ENCODE measurements around the gene STUB1. TPM values are rescaled to one million over a fixed set of nuclear protein-coding genes. Genes with fewer than 3 reads are reported as not detected.

Gene STUB1
- total and polyA plus RNA-seq, 2 donors (not counting 3 experiments of a cell fraction or from before 2014, with no cell fraction given) = 107 to 147 TPM

DNA sequence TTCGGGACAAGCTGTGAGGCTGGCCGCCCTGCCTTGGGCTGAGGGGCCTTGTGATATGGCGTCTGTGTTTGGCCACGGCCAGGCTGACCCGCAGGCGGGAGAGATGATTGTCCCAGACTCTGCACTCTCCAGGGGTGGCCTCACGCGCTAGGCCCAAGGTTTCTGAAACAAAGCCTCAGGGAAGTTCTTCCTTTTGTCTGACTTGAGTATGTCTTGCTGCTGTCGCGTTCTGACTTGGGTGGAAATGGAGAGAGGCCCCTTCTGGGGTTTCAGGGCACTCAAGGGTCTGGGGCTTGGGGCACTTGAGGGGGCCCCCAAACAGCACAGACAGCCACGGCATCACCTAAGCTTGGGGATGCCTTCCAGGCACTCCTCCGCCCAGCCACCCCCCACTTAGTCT is 30.9 kb downstream of the STUB1 start:
- no peak overlapping the region for H3K4me3 ChIP-seq (replicated peaks in 1 of 3; ENCODE audit: insufficient read depth in 1 of 3, low read depth in 1 of 3, low read length in 3 of 3)
- H2AFZ ChIP-seq (ENCODE audit: low read depth, low read length) = no peak overlapping the region
- DNase-seq (ENCODE audit: low read depth, low spot score) (no peak), FAIRE-seq (no peak)
- no peaks in the 10 kb centered on the region for H3K79me2 ChIP-seq (ENCODE audit: control insufficient read depth, insufficient read depth, low read length)
- CTCF ChIA-PET = interaction anchor here (1.0 to 2.4 kb wide), 4 partner anchors 8 to 345 kb away, joined by 3 to 17 read pairs (median 11); partner anchors contain the start of gene ANTKMT
- no peaks in the 10 kb centered on the region for H3K36me3 ChIP-seq (ENCODE audit: control insufficient read depth in 2 of 2, extremely low read depth in 1 of 2, insufficient read depth in 2 of 2, low read length in 2 of 2)
- no TSS peak for BruUV-seq (replicated peaks)
- peaks cover 9% of the 10 kb centered on the region for H3K4me1 ChIP-seq (ENCODE audit: control insufficient read depth, extremely low read depth, insufficient read depth, low read length)
- TF ChIP-seq EZH2 (IDR thresholded peaks at IDR 0.05; ENCODE audit: borderline replicate concordance, low read depth, low read length, severe bottlenecking) (no peak), MYC (IDR thresholded peaks at IDR 0.05; ENCODE audit: low read depth, low read length) (no peak), POLR2A (IDR thresholded peaks at IDR 0.05; ENCODE audit: low read depth, low read length) (no peak), GATA2 (IDR thresholded peaks at IDR 0.05; ENCODE audit: insufficient read depth, insufficient read length, low read depth, low read length) (no peak), FOS (IDR thresholded peaks at IDR 0.05; ENCODE audit: borderline replicate concordance, insufficient read depth, low read length) (no peak), POLR2AphosphoS5 (IDR thresholded peaks at IDR 0.05; ENCODE audit: insufficient read depth, low read depth, low read length) (no peak), JUN (IDR thresholded peaks at IDR 0.05; ENCODE audit: borderline replicate concordance, insufficient read depth, insufficient read length, low read depth) (no peak)
- TF ChIP-seq, protein P1, sequence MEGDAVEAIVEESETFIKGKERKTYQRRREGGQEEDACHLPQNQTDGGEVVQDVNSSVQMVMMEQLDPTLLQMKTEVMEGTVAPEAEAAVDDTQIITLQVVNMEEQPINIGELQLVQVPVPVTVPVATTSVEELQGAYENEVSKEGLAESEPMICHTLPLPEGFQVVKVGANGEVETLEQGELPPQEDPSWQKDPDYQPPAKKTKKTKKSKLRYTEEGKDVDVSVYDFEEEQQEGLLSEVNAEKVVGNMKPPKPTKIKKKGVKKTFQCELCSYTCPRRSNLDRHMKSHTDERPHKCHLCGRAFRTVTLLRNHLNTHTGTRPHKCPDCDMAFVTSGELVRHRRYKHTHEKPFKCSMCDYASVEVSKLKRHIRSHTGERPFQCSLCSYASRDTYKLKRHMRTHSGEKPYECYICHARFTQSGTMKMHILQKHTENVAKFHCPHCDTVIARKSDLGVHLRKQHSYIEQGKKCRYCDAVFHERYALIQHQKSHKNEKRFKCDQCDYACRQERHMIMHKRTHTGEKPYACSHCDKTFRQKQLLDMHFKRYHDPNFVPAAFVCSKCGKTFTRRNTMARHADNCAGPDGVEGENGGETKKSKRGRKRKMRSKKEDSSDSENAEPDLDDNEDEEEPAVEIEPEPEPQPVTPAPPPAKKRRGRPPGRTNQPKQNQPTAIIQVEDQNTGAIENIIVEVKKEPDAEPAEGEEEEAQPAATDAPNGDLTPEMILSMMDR (IDR thresholded peaks at IDR 0.05; ENCODE audit: extremely low read depth in 1 of 2, insufficient read depth in 1 of 2, low read depth in 1 of 2, low read length in 2 of 2) = no peak
- TF ChIP-seq, protein P2, sequence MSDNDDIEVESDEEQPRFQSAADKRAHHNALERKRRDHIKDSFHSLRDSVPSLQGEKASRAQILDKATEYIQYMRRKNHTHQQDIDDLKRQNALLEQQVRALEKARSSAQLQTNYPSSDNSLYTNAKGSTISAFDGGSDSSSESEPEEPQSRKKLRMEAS (IDR thresholded peaks at IDR 0.05; ENCODE audit: insufficient read depth, insufficient read length) = no peak
- H3K9me3 ChIP-seq (replicated peaks; ENCODE audit: control insufficient read depth, insufficient read depth, low read length) = no peaks in the 10 kb centered on the region
- dilution Hi-C loops (cut with MboI; ENCODE audit: extremely low pct_ligation_motif_present, low sequenced_read_pairs) (no loop called here), intact Hi-C loops (cut with micrococcal nuclease) (loop anchor here (1.0 kb wide), 1 partner anchor 74 kb away; no protein-coding TSS in a partner anchor)
- no peak overlapping the region for H3K9ac ChIP-seq (replicated peaks; ENCODE audit: extremely low read depth, insufficient read depth, low read length)
- no peaks in the 10 kb centered on the region for H3K9me1 ChIP-seq (replicated peaks; ENCODE audit: control insufficient read depth, extremely low read depth, insufficient read depth, low read length)
- H3K27me3 ChIP-seq (ENCODE audit: control insufficient read depth in 2 of 2, insufficient read depth in 2 of 2, low read length in 2 of 2) = peaks cover 11 to 16% of the 10 kb centered on the region in 2 experiments
- POLR2A ChIA-PET = no interaction called here
- H3K4me2 ChIP-seq (ENCODE audit: insufficient read depth, low read length) = no peak overlapping the region
- no peaks in the 10 kb centered on the region for H4K20me1 ChIP-seq (replicated peaks; ENCODE audit: control insufficient read depth, extremely low read depth, insufficient read depth, low read length)
- H3K27ac ChIP-seq (ENCODE audit: insufficient read depth, low read depth, low read length) = no peak overlapping the region

Data from endothelial cell of umbilical vein (primary cell).